ENCODE measurements around the gene FXYD6. TPM values are rescaled to one million over a fixed set of nuclear protein-coding genes. Genes with fewer than 3 reads are reported as not detected.

The FXYD6 gene
- total RNA-seq, 1 donor from 2014 or later: 0.99 TPM

DNA sequence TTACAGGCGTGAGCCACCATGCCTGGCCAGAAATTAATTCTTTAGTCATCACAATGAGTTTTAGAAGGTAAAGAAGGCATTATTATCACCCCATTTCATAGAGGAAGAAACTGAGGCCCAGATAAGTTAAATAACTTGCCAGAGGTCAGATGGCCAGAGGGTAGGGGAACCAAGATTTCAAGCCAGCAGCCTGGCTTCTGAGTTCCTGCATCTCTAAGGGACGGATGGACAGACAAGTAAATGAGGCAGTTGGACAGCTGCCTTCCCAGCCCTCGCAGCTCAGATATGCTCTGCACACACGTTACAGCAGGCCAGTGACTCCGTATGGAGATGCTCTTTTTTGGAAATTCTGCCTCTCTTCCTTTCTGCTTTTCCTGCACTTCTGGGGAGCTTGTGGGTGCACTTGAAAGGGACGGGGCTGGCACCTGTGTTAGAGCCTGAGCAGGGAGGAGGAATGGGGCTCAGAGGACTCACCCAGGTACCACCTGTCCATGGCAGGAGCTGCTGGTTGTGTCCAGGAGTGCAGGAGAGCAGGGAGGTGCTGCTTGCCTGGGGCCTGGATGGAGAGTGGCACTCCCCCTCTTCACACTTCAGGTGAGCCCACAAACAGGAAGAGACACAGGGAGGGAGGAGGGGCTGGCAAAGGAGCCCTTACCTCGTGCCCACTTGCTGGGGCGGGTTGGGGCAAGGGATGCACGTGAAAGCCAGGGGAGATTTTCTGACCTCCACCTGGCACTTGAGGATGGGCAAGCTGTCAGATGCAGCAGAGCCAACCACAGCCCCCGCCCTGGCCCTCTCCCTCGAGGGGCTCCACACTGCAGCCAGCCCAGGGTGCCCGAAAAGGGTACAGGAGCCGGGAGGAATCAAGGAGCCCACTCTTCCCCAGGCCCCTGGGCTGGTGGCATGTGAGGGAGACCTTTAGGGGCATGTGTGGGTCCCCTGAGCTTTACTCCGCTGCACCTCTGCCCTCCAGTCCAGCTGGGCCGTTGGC is 48.6 kb downstream of the FXYD6 start:
- H3K36me3 Mint-ChIP-seq (ENCODE audit: unreplicated experiment): no peaks in the 10 kb centered on the region
- TF ChIP-seq, protein P1, sequence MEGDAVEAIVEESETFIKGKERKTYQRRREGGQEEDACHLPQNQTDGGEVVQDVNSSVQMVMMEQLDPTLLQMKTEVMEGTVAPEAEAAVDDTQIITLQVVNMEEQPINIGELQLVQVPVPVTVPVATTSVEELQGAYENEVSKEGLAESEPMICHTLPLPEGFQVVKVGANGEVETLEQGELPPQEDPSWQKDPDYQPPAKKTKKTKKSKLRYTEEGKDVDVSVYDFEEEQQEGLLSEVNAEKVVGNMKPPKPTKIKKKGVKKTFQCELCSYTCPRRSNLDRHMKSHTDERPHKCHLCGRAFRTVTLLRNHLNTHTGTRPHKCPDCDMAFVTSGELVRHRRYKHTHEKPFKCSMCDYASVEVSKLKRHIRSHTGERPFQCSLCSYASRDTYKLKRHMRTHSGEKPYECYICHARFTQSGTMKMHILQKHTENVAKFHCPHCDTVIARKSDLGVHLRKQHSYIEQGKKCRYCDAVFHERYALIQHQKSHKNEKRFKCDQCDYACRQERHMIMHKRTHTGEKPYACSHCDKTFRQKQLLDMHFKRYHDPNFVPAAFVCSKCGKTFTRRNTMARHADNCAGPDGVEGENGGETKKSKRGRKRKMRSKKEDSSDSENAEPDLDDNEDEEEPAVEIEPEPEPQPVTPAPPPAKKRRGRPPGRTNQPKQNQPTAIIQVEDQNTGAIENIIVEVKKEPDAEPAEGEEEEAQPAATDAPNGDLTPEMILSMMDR (IDR thresholded peaks at IDR 0.05): no peak
- peaks cover 4% of the 10 kb centered on the region for H3K27me3 Mint-ChIP-seq (ENCODE audit: unreplicated experiment)
- DNase-seq (ENCODE audit: extremely low spot score, unreplicated experiment): no peak
- H3K27ac Mint-ChIP-seq (ENCODE audit: unreplicated experiment): no peak overlapping the region
- peaks cover 2% of the 10 kb centered on the region for H3K4me1 Mint-ChIP-seq (ENCODE audit: unreplicated experiment)
- H3K4me3 Mint-ChIP-seq (ENCODE audit: unreplicated experiment): no peak overlapping the region
- no peaks in the 10 kb centered on the region for H3K9me3 Mint-ChIP-seq (ENCODE audit: unreplicated experiment)

DNA sequence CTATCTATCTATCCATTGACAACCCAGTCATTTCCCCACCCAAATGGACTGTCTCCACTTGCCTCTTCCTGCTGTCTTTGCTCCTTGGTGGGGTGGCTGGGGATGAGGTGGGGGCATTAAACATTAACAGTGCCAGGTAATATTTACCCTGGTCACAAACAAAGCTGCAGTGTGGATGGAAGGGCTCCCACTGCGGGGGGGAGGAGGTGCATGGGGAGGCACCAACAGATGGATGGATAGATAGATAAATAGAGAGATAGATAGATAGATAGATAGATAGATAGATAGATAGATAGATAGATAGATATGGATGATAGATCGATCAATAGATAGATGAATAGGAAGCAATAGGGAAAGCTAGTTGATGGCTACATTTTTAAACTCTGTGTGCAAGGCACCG is 49.6 kb downstream of the FXYD6 start:
- Mint-ChIP-seq H3K27me3 (ENCODE audit: unreplicated experiment) (no peaks in the 10 kb centered on the region), H3K36me3 (ENCODE audit: unreplicated experiment) (no peaks in the 10 kb centered on the region), H3K4me1 (ENCODE audit: unreplicated experiment) (peaks cover 2% of the 10 kb centered on the region), H3K4me3 (ENCODE audit: unreplicated experiment) (no peak overlapping the region), H3K9me3 (ENCODE audit: unreplicated experiment) (no peaks in the 10 kb centered on the region), H3K27ac (ENCODE audit: unreplicated experiment) (no peak overlapping the region)
- no peak for DNase-seq (ENCODE audit: extremely low spot score, unreplicated experiment)
- TF ChIP-seq, protein P1 (IDR thresholded peaks at IDR 0.05): no peak

DNA sequence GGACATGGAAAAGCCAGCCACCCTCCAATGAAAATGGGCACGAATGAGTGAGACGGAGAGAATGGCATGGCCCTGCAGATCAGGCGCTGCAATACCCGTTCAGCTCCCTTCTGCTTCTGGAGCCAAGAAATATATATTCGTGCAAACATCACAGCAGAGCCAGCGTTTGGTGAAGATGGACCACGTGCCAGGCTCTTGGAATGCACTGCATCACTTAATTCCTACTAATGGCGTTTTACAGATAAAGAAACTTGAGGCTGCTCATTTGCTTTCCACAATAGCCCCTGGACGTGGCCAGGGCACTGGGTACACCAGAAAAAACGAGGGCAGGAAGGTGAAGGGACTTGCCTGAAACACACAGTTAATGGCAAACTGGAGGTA is 50.3 kb downstream of the FXYD6 start:
- TF ChIP-seq, protein P1 (IDR thresholded peaks at IDR 0.05): no peak
- Mint-ChIP-seq H3K4me3 (ENCODE audit: unreplicated experiment) (no peak overlapping the region), H3K4me1 (ENCODE audit: unreplicated experiment) (peaks cover 2% of the 10 kb centered on the region), H3K27ac (ENCODE audit: unreplicated experiment) (no peak overlapping the region), H3K36me3 (ENCODE audit: unreplicated experiment) (no peaks in the 10 kb centered on the region), H3K27me3 (ENCODE audit: unreplicated experiment) (no peaks in the 10 kb centered on the region), H3K9me3 (ENCODE audit: unreplicated experiment) (no peaks in the 10 kb centered on the region)
- no peak for DNase-seq (ENCODE audit: extremely low spot score, unreplicated experiment)

DNA sequence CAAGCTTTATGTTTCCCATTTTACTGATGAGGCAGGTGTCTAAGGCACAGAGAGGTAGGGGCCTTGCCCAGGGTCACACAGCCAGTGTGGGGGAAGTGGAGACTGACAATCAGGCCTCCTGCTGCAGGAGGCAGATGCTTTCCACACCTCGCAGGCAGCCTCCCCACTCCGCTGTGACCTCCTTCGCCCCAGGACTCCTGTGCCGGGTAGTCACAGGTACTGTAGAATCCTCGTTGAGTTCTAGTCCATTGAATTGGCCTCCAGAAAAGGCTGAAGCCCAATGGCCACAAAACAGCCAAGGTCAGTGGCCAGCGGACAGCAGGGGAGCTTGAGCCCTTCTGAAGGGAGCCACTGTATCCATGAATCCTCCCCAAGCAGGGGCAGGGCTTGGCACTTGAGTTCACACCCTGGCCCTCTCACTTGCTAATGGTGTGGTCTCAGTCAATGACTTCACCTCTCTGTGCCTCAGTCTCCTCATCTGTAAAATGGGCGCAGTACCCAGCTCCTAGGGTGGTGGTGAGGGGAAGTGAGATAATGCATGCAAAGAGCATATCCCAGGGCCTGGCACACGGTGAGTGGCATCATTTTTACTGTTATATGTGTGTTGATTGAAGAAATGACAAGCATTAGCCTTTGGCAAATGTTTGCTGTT is 50.8 kb downstream of the FXYD6 start:
- H3K4me1 Mint-ChIP-seq (ENCODE audit: unreplicated experiment): peaks cover 2% of the 10 kb centered on the region
- H3K27me3 Mint-ChIP-seq (ENCODE audit: unreplicated experiment): no peaks in the 10 kb centered on the region
- no peak overlapping the region for H3K4me3 Mint-ChIP-seq (ENCODE audit: unreplicated experiment)
- no peaks in the 10 kb centered on the region for H3K36me3 Mint-ChIP-seq (ENCODE audit: unreplicated experiment)
- DNase-seq (ENCODE audit: extremely low spot score, unreplicated experiment): no peak
- no peaks in the 10 kb centered on the region for H3K9me3 Mint-ChIP-seq (ENCODE audit: unreplicated experiment)
- TF ChIP-seq, protein P1 (IDR thresholded peaks at IDR 0.05): no peak
- no peak overlapping the region for H3K27ac Mint-ChIP-seq (ENCODE audit: unreplicated experiment)
